Gastrocnemius medialis (tissue), 4 donors: ENCODE measurements around the gene TENT5A. TPM values are rescaled to one million over a fixed set of nuclear protein-coding genes. Genes with fewer than 3 reads are reported as not detected.

ENCODE experiments used
- ATAC-seq, 2 donors: fragments of 150-250 bp; one replicate each; pipeline ENCODE4 v1.9.1; 2016
- DNase-seq, 2 donors: peaks; one replicate each; pipeline ENCODE4 v3.0.0-alpha.2; 2019
- H3K27ac ChIP-seq, 4 donors: fragments of 200-600 bp; sonication (generic); 1 replicate in 1 of 4; 2 replicates in 3 of 4; pipeline ENCODE4 v1.5.1; 2016 to 2018; ENCODE audit warnings: mild to moderate bottlenecking in 2 of 4, moderate library complexity in 1 of 4
- H3K27me3 ChIP-seq, 3 donors: fragments of 200-600 bp; sonication (generic) in 2 of 3; 1 replicate in 1 of 3; 2 replicates in 2 of 3; pipeline versions ENCODE4 v1.5.1 to v1.6.0; 2016 to 2019; ENCODE audit warnings: mild to moderate bottlenecking in 1 of 3, moderate library complexity in 1 of 3
- H3K36me3 ChIP-seq, 2 donors: fragments of 200-600 bp; sonication (generic) in 1 of 2; one replicate each; pipeline ENCODE4 v1.5.1; 2017 to 2018
- H3K4me1 ChIP-seq, 2 donors: fragments of 200-600 bp; sonication (generic) in 1 of 2; one replicate each; pipeline ENCODE4 v1.5.1; 2016 to 2017; ENCODE audit warnings: mild to moderate bottlenecking in 2 of 2
- H3K4me3 ChIP-seq, 4 donors: fragments of 200-600 bp; sonication (generic) in 3 of 4; 1 replicate in 1 of 4; 2 replicates in 3 of 4; pipeline ENCODE4 v1.5.1; 2016 to 2019; ENCODE audit warnings: mild to moderate bottlenecking in 2 of 4
- H3K9me3 ChIP-seq, 3 donors: fragments of 200-600 bp; sonication (generic) in 2 of 3; 1 replicate in 1 of 3; 2 replicates in 2 of 3; pipeline ENCODE4 v1.5.1; 2016 to 2019
- POLR2A ChIP-seq, 2 donors: fragments of 450-650 bp; IDR thresholded peaks; one replicate each; pipeline ENCODE4 v1.6.1; 2017; ENCODE audit warnings: antibody characterized with exemption in 2 of 2, mild to moderate bottlenecking in 2 of 2, moderate library complexity in 2 of 2
- in situ Hi-C, 4 donors: fragments of 200-750 bp; cut with MboI; loops; one replicate each; pipeline versions ENCODE4 v1.15.0 to v1.8.0; 2017; ENCODE audit warnings: low sequenced_read_pairs in 4 of 4
- intact Hi-C: fragments of 100-400 bp; cut with DNase I; formaldehyde crosslinking; loops from one replicate; pipeline ENCODE4 v1.15.1; 2023; ENCODE audit warnings: low total_unique reads
- total RNA-seq, 4 donors: library from RNA; depleted of rRNA; stranded (reverse); fragments of >200 nt; gene quantifications; one replicate each; pipeline versions ENCODE4 v1.1.0 to v1.2.3, GENCODE V29; 2016
- TF ChIP-seq, protein P1 (sequence below), 5 experiments: fragments of 450-650 bp in 3 of 5; fragments of 200-600 bp in 2 of 5; sonication (generic) in 2 of 5; IDR thresholded peaks in 4 of 5; conservative IDR thresholded peaks in 1 of 5; 1 replicate in 4 of 5; 2 replicates in 1 of 5; pipeline ENCODE4 v1.5.1; 2016 to 2019; ENCODE audit warnings: antibody characterized with exemption in 5 of 5, mild to moderate bottlenecking in 3 of 5, moderate library complexity in 3 of 5

The TENT5A gene
- total RNA-seq, 4 donors from 2014 or later, result 2.4 to 3.1 (median 2.8) TPM

DNA sequence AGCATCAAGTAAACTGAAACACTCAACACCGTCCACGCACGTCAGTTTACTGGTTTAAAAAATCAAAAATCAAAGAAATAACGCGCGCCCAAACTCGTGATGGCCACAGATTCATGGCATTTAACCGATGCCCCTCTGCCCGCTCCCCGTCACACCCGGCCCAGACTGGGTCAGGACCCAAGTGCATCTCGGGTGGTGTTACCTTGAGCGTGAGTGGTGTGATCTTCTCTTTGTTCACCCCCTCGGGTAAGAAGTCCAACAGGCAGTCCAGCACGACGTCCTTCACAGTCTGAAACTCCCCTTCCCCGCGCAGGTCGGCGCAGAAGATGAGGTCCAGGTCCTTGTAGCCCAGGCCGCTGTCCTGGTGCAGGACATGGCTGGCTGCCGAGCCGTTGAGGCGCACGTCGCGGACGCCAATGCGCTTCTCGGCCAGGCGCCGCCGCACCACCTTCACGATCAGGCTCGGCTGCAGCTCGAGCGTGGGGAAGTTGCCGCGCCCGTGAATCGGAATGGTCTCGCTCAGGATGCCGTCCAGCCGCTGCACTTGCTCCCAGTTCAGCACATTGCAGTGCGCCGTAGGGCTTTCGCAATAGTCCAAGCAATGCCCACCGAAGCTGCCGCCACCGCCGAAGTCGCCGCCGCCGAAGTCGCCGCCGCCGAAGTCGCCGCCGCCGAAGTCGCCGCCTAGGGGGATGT lies 945 bp downstream of the TENT5A start:
- no peaks in the 10 kb centered on the region for H3K27me3 ChIP-seq
- H3K9me3 ChIP-seq, result no peaks in the 10 kb centered on the region
- ATAC-seq, result peak in 1 of 2 donors; percentile 23
- in situ Hi-C loops, result loop anchor here (10.0 to 25.0 kb wide), 2 partner anchors 1139 to 1147 kb away; no protein-coding TSS in a partner anchor
- TF ChIP-seq, protein P1, sequence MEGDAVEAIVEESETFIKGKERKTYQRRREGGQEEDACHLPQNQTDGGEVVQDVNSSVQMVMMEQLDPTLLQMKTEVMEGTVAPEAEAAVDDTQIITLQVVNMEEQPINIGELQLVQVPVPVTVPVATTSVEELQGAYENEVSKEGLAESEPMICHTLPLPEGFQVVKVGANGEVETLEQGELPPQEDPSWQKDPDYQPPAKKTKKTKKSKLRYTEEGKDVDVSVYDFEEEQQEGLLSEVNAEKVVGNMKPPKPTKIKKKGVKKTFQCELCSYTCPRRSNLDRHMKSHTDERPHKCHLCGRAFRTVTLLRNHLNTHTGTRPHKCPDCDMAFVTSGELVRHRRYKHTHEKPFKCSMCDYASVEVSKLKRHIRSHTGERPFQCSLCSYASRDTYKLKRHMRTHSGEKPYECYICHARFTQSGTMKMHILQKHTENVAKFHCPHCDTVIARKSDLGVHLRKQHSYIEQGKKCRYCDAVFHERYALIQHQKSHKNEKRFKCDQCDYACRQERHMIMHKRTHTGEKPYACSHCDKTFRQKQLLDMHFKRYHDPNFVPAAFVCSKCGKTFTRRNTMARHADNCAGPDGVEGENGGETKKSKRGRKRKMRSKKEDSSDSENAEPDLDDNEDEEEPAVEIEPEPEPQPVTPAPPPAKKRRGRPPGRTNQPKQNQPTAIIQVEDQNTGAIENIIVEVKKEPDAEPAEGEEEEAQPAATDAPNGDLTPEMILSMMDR (IDR thresholded peaks at IDR 0.05 in 4 of 5, conservative IDR thresholded peaks at IDR 0.05 in 1 of 5), result no peak
- no peak for TF ChIP-seq POLR2A (IDR thresholded peaks at IDR 0.05)
- peak overlapping the region; percentile 81 to 99 (median 91) for H3K4me3 ChIP-seq
- intact Hi-C loops, result loop anchor here (5.0 to 10.0 kb wide), 5 partner anchors 283 to 1749 kb away; partner anchors contain the start of genes IBTK and TTK
- peak; percentile 45 to 63 for DNase-seq
- peak overlapping the region; percentile 89 to 95 (median 94) for H3K27ac ChIP-seq
- no peaks in the 10 kb centered on the region for H3K36me3 ChIP-seq
- H3K4me1 ChIP-seq, result peaks cover 37 to 42% of the 10 kb centered on the region in 2 donors

DNA sequence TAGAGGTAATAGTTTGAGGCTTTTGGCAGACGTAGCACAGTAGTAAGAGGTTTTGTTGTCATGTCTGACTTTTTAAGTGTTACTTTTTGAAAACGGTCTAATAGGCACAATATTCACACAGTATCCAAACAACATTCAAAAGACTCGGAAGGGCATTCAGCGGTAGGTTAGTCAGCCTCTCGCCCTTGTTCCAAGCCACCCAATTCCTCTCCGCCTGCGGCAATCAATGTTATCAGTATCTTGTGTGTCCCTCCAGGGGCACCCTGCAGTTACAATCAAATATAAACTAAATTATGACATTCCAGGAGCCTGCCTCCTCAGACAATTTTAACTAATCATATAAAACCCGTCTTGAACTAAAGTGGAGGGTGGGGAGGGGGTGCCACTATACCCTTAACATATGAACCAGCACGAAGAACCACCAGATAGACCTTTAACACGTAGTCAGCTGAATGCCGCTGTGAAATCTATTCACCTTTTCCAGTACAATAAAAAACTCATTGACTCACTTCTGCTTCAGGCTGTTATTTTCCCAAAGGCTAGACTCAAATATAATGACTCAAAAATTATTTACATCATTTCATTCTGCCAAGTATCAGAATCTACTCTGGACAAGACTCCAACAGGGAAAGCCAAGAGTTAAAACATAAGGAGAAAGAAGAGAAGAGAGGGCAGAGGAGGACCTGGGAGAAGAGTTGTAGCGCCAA lies 1.6 kb downstream of the TENT5A start:
- in situ Hi-C loops, result loop anchor here (10.0 to 25.0 kb wide), 2 partner anchors 1139 to 1146 kb away; no protein-coding TSS in a partner anchor
- no peak for DNase-seq
- H3K4me3 ChIP-seq, result peak overlapping the region; percentile 81 to 99 (median 91)

GRCh38 chr6:81750200-81750599 lies 2.3 kb downstream of the TENT5A start:
- Histone ChIP-seq H3K36me3 (no peaks in the 10 kb centered on the region), H3K27me3 (no peaks in the 10 kb centered on the region), H3K9me3 (no peaks in the 10 kb centered on the region), H3K4me1 (peaks cover 42 to 44% of the 10 kb centered on the region in 2 donors), H3K4me3 (peak overlapping the region; percentile 81 to 99 (median 91)), H3K27ac (peak overlapping the region; percentile 89 to 95 (median 94))
- ATAC-seq, result no peak
- TF ChIP-seq POLR2A (IDR thresholded peaks at IDR 0.05), result no peak
- TF ChIP-seq, protein P1 (IDR thresholded peaks at IDR 0.05 in 4 of 5, conservative IDR thresholded peaks at IDR 0.05 in 1 of 5), result no peak
- no peak for DNase-seq
- in situ Hi-C loops, result loop anchor here (10.0 to 25.0 kb wide), 2 partner anchors 1138 to 1145 kb away; no protein-coding TSS in a partner anchor
- intact Hi-C loops, result loop anchor here (5.0 to 10.0 kb wide), 5 partner anchors 285 to 1748 kb away; partner anchors contain the start of genes IBTK and TTK

More for the DNA sequence above, 1.6 kb downstream of the TENT5A start:
- no peak for ATAC-seq
- peaks cover 38 to 42% of the 10 kb centered on the region in 2 donors for H3K4me1 ChIP-seq
- TF ChIP-seq, protein P1 (IDR thresholded peaks at IDR 0.05 in 4 of 5, conservative IDR thresholded peaks at IDR 0.05 in 1 of 5), result no peak
- TF ChIP-seq POLR2A (IDR thresholded peaks at IDR 0.05), result no peak
- intact Hi-C loops, result loop anchor here (5.0 to 10.0 kb wide), 5 partner anchors 284 to 1749 kb away; partner anchors contain the start of genes IBTK and TTK
- H3K27ac ChIP-seq, result peak overlapping the region; percentile 89 to 95 (median 94)
- H3K36me3 ChIP-seq, result no peaks in the 10 kb centered on the region
- H3K9me3 ChIP-seq, result no peaks in the 10 kb centered on the region
- no peaks in the 10 kb centered on the region for H3K27me3 ChIP-seq

DNA sequence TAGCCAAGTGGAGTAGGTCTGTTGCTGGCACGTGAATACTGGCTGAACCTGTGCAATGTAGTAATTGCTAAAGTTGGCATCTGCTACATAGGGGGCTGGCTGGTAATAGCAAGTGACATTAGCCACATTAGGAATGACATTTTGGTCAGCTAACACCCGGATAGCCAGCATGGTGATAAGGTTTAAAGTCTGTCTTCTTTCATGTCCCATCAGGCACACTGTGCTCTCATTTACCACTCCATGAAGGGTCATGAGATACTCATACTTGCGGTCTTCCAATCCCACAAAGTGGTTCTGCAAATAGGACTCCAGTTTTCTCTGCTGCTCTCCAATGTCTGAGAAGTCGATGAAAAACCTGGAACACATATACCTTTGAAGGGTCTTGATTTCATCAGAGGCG lies 2.8 kb downstream of the TENT5A start:
- no peaks in the 10 kb centered on the region for H3K36me3 ChIP-seq
- H3K27me3 ChIP-seq, result no peaks in the 10 kb centered on the region
- peaks cover 42 to 47% of the 10 kb centered on the region in 2 donors for H3K4me1 ChIP-seq
- peak overlapping the region; percentile 89 to 95 (median 94) for H3K27ac ChIP-seq
- peak overlapping the region; percentile 81 to 99 (median 91) for H3K4me3 ChIP-seq
- H3K9me3 ChIP-seq, result no peaks in the 10 kb centered on the region
- DNase-seq (peak in 1 of 2 donors; percentile 7), ATAC-seq (peak in 1 of 2 donors; percentile 18)
- in situ Hi-C loops (loop anchor here (10.0 to 25.0 kb wide), 2 partner anchors 1137 to 1145 kb away; no protein-coding TSS in a partner anchor), intact Hi-C loops (loop anchor here (5.0 to 10.0 kb wide), 5 partner anchors 285 to 1747 kb away; partner anchors contain the start of genes IBTK and TTK)
- TF ChIP-seq, protein P1 (IDR thresholded peaks at IDR 0.05 in 4 of 5, conservative IDR thresholded peaks at IDR 0.05 in 1 of 5), result no peak
- TF ChIP-seq POLR2A (IDR thresholded peaks at IDR 0.05), result no peak
